Measurements from ENCODE around the gene MAP2. TPM values are rescaled to one million over a fixed set of nuclear protein-coding genes. Genes with fewer than 3 reads are reported as not detected.

The MAP2 gene
- total and polyA plus RNA-seq, 2 experiments from 2014 or later: 2.9 to 4.4 TPM

DNA sequence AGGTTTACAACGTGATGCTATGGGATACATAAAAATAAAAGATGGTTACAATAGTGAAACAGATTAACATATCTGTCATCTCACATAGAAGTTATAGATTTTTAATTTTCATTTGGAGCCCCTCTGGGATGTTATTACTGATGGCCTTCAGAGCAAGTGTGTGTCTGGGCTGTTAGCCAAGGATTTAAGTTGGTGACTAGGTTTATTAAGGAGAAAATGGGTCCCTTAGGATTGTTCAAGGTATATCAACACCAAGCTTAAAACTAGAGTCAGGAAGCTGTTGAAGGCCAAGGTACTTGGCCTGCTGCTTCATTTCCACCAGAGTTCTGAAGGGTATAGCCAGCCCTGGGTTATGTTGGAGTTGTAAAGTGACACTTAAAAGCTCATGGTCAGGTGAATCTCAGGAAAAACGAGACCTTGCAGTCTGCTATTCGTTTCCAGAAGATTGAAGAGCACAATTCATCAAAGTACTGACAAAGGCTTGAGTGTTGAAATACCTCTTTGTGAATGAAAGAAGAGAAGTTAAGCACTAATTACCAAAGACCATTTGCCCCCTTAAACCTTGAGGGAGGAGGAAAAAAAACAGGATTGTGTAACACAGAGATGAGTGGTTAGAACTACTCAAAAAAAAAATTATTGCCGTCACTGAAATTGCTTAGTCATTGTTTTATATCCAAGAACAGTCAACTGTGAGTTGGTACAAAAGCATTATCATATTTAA lies 48.4 kb downstream of the MAP2 start:
- no peak overlapping the region for H3K4me3 Mint-ChIP-seq
- peak; percentile 17 for DNase-seq (ENCODE audit: low spot score)
- H3K4me1 Mint-ChIP-seq: peaks cover 14% of the 10 kb centered on the region; the same call in 2 of the 3 replicates
- no peaks in the 10 kb centered on the region for H3K9me3 Mint-ChIP-seq
- H3K27ac Mint-ChIP-seq: peak overlapping the region; percentile 2; the same call in 1 of the 2 replicates
- Histone ChIP-seq H3K36me3 (ENCODE audit: insufficient read depth) (no peaks in the 10 kb centered on the region), H3K9me2 (ENCODE audit: insufficient read depth) (no peaks in the 10 kb centered on the region), H3K79me2 (replicated peaks; ENCODE audit: insufficient read depth) (no peaks in the 10 kb centered on the region), H2AFZ (no peak overlapping the region), H3K4me2 (no peak overlapping the region), H3K4me3 (no peak overlapping the region), H3K27me3 (ENCODE audit: insufficient read depth) (no peaks in the 10 kb centered on the region), H4K20me1 (replicated peaks; ENCODE audit: insufficient read depth) (no peaks in the 10 kb centered on the region; the same call in 1 of the 2 replicates), H3F3A (replicated peaks; ENCODE audit: low read depth) (no peaks in the 10 kb centered on the region), H3K27ac (ENCODE audit: low read depth) (no peak overlapping the region), H3K4me1 (ENCODE audit: insufficient read depth) (peaks cover 8% of the 10 kb centered on the region; the same call in 1 of the 2 replicates)
- no peaks in the 10 kb centered on the region for H3K27me3 Mint-ChIP-seq (ENCODE audit: insufficient read depth, low read depth, poor library complexity)
- ATAC-seq: no peak
- no peaks in the 10 kb centered on the region for H3K36me3 Mint-ChIP-seq (ENCODE audit: low read depth)
- no peak for TF ChIP-seq ZNF331 (CRISPR knock-in tag; IDR thresholded peaks at IDR 0.05; ENCODE audit: low read depth)
- TF ChIP-seq CREB1 (CRISPR knock-in tag; IDR thresholded peaks at IDR 0.05; ENCODE audit: low read depth): no peak
- 0 out of 2 replicates have a peak, but pooled peaks have one; percentile 9 for TF ChIP-seq NANOG (IDR thresholded peaks at IDR 0.05; ENCODE audit: borderline replicate concordance)
- TF ChIP-seq STAT1 (IDR thresholded peaks at IDR 0.05; ENCODE audit: unreplicated experiment): no peak
- TF ChIP-seq, protein P1, sequence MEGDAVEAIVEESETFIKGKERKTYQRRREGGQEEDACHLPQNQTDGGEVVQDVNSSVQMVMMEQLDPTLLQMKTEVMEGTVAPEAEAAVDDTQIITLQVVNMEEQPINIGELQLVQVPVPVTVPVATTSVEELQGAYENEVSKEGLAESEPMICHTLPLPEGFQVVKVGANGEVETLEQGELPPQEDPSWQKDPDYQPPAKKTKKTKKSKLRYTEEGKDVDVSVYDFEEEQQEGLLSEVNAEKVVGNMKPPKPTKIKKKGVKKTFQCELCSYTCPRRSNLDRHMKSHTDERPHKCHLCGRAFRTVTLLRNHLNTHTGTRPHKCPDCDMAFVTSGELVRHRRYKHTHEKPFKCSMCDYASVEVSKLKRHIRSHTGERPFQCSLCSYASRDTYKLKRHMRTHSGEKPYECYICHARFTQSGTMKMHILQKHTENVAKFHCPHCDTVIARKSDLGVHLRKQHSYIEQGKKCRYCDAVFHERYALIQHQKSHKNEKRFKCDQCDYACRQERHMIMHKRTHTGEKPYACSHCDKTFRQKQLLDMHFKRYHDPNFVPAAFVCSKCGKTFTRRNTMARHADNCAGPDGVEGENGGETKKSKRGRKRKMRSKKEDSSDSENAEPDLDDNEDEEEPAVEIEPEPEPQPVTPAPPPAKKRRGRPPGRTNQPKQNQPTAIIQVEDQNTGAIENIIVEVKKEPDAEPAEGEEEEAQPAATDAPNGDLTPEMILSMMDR (conservative IDR thresholded peaks at IDR 0.05; ENCODE audit: low read depth in 2 of 2): no peak
- TF ChIP-seq, protein P2, sequence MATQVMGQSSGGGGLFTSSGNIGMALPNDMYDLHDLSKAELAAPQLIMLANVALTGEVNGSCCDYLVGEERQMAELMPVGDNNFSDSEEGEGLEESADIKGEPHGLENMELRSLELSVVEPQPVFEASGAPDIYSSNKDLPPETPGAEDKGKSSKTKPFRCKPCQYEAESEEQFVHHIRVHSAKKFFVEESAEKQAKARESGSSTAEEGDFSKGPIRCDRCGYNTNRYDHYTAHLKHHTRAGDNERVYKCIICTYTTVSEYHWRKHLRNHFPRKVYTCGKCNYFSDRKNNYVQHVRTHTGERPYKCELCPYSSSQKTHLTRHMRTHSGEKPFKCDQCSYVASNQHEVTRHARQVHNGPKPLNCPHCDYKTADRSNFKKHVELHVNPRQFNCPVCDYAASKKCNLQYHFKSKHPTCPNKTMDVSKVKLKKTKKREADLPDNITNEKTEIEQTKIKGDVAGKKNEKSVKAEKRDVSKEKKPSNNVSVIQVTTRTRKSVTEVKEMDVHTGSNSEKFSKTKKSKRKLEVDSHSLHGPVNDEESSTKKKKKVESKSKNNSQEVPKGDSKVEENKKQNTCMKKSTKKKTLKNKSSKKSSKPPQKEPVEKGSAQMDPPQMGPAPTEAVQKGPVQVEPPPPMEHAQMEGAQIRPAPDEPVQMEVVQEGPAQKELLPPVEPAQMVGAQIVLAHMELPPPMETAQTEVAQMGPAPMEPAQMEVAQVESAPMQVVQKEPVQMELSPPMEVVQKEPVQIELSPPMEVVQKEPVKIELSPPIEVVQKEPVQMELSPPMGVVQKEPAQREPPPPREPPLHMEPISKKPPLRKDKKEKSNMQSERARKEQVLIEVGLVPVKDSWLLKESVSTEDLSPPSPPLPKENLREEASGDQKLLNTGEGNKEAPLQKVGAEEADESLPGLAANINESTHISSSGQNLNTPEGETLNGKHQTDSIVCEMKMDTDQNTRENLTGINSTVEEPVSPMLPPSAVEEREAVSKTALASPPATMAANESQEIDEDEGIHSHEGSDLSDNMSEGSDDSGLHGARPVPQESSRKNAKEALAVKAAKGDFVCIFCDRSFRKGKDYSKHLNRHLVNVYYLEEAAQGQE (IDR thresholded peaks at IDR 0.05; ENCODE audit: unreplicated experiment): no peak
- no peak for TF ChIP-seq EZH2phosphoT487 (IDR thresholded peaks at IDR 0.05; ENCODE audit: unreplicated experiment)
- TF ChIP-seq ZNF114 (CRISPR knock-in tag; IDR thresholded peaks at IDR 0.05): no peak

DNA sequence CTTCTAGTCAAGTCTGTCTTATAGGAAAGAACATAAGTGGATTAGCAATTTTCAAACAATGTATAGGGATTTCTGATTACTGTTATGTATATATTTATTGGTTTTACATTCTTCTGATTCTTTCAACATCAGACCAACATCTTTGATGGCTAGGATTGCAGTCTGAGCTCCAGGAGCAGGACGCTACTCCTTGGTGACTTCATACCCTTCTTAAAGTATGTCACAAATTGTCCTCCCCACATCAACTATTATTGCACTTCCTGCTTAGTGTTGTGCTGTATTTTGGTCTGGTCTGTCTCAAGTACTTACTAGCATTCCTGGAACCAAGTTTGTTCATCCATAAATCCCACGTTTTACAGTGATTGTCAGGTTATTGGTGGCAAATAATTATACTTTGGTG lies 49.0 kb downstream of the MAP2 start:
- ATAC-seq (no peak), DNase-seq (ENCODE audit: low spot score) (no peak)
- Mint-ChIP-seq H3K4me1 (peaks cover 14% of the 10 kb centered on the region; the same call in 2 of the 3 replicates), H3K9me3 (no peaks in the 10 kb centered on the region), H3K36me3 (ENCODE audit: low read depth) (no peaks in the 10 kb centered on the region), H3K27me3 (ENCODE audit: insufficient read depth, low read depth, poor library complexity) (no peaks in the 10 kb centered on the region), H3K4me3 (no peak overlapping the region), H3K27ac (no peak overlapping the region)
- Histone ChIP-seq H3K27me3 (ENCODE audit: insufficient read depth) (no peaks in the 10 kb centered on the region), H3F3A (replicated peaks; ENCODE audit: low read depth) (no peaks in the 10 kb centered on the region), H3K36me3 (ENCODE audit: insufficient read depth) (no peaks in the 10 kb centered on the region), H2AFZ (no peak overlapping the region), H4K20me1 (replicated peaks; ENCODE audit: insufficient read depth) (no peaks in the 10 kb centered on the region; the same call in 1 of the 2 replicates), H3K79me2 (replicated peaks; ENCODE audit: insufficient read depth) (no peaks in the 10 kb centered on the region), H3K4me3 (no peak overlapping the region), H3K4me1 (ENCODE audit: insufficient read depth) (peaks cover 8% of the 10 kb centered on the region; the same call in 1 of the 2 replicates), H3K4me2 (no peak overlapping the region), H3K9me2 (ENCODE audit: insufficient read depth) (no peaks in the 10 kb centered on the region), H3K27ac (ENCODE audit: low read depth) (no peak overlapping the region)
- TF ChIP-seq ZNF114 (CRISPR knock-in tag; IDR thresholded peaks at IDR 0.05) (no peak), CREB1 (CRISPR knock-in tag; IDR thresholded peaks at IDR 0.05; ENCODE audit: low read depth) (no peak), ZNF331 (CRISPR knock-in tag; IDR thresholded peaks at IDR 0.05; ENCODE audit: low read depth) (no peak)
- TF ChIP-seq, protein P3, sequence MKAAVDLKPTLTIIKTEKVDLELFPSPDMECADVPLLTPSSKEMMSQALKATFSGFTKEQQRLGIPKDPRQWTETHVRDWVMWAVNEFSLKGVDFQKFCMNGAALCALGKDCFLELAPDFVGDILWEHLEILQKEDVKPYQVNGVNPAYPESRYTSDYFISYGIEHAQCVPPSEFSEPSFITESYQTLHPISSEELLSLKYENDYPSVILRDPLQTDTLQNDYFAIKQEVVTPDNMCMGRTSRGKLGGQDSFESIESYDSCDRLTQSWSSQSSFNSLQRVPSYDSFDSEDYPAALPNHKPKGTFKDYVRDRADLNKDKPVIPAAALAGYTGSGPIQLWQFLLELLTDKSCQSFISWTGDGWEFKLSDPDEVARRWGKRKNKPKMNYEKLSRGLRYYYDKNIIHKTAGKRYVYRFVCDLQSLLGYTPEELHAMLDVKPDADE (IDR thresholded peaks at IDR 0.05): no peak

All from GM23338 (cell line).